K562 (cell line): ENCODE data around the gene ZNF319. TPM values are rescaled to one million over a fixed set of nuclear protein-coding genes. Genes with fewer than 3 reads are reported as not detected.
A peak's percentile ranks its signal among the peaks of the same experiment; 100 is the strongest.

Experiments used
- CAMTA2 ChIP-seq: fragments of 250-450 bp; sonication (Bioruptor Pico); conservative IDR thresholded peaks from 2 replicates; pipeline ENCODE4 v1.5.1; 2022
- CREM ChIP-seq: IDR thresholded peaks from 2 replicates; pipeline ENCODE4 v1.6.1; 2014; ENCODE audit warnings: antibody characterized with exemption, low read depth
- FOS ChIP-seq: IDR thresholded peaks from 3 replicates; pipeline ENCODE4 v1.6.1; 2011; ENCODE audit not compliant: insufficient read length; ENCODE audit errors: extremely low read depth
- MTA3 ChIP-seq: fragments of 450-650 bp; formaldehyde crosslinking; IDR thresholded peaks from 2 replicates; pipeline ENCODE4 v1.6.1; 2017; ENCODE audit warnings: mild to moderate bottlenecking, borderline replicate concordance
- NCOA2 ChIP-seq, 2 experiments: fragments of 450-650 bp; IDR thresholded peaks; 2 replicates each; pipeline ENCODE4 v1.6.1; 2018; ENCODE audit warnings: mild to moderate bottlenecking in 2 of 2, moderate library complexity in 1 of 2; ENCODE audit not compliant: partially characterized antibody in 2 of 2
- POLR3G ChIP-seq: IDR thresholded peaks from 2 replicates; pipeline ENCODE4 v1.6.1; 2011; ENCODE audit not compliant: insufficient read length, insufficient replicate concordance; ENCODE audit errors: extremely low read depth
- RFX5 ChIP-seq: IDR thresholded peaks from 2 replicates; pipeline ENCODE4 v1.6.1; 2011; ENCODE audit warnings: low read depth, mild to moderate bottlenecking, improper control_type of control experiment, low read length
- SMAD1 ChIP-seq: fragments of 150-350 bp; IDR thresholded peaks from 2 replicates; pipeline ENCODE4 v1.6.1; 2014; ENCODE audit warnings: low read length, low read depth; ENCODE audit not compliant: partially characterized antibody
- TBP ChIP-seq: optimal IDR thresholded peaks from 2 replicates; pipeline ENCODE3; 2011; ENCODE audit warnings: low read depth, low read length, improper control_type of control experiment
- TCF7L2 ChIP-seq: fragments of 150-350 bp; IDR thresholded peaks from 2 replicates; pipeline ENCODE4 v1.6.1; 2016; ENCODE audit warnings: low read depth, mild to moderate bottlenecking, low read length, moderate library complexity
- TEAD2 ChIP-seq: fragments of 450-650 bp; IDR thresholded peaks from 2 replicates; pipeline ENCODE4 v1.6.1; 2016; ENCODE audit warnings: missing genetic modification characterization, control low read depth, missing compliant biosample characterization
- TFAM ChIP-seq: fragments of 250-450 bp; sonication (Bioruptor Pico); conservative IDR thresholded peaks from 2 replicates; pipeline ENCODE4 v1.5.0; 2021; ENCODE audit warnings: mild to moderate bottlenecking, moderate library complexity
- ZBTB1 ChIP-seq: sonication (generic); formaldehyde crosslinking; IDR thresholded peaks from 2 replicates; pipeline ENCODE4 v1.8.1; 2023; ENCODE audit warnings: missing genetic modification reagents, low read depth, mild to moderate bottlenecking, borderline replicate concordance
- ZBTB17 ChIP-seq: fragments of 450-650 bp; formaldehyde crosslinking; IDR thresholded peaks from 2 replicates; pipeline ENCODE4 v1.4.0; 2020; ENCODE audit warnings: mild to moderate bottlenecking
- ZNF184 ChIP-seq: sonication (generic); formaldehyde crosslinking; IDR thresholded peaks from 2 replicates; pipeline ENCODE4 v1.5.0; 2020; ENCODE audit warnings: missing genetic modification reagents
- ZNF57 ChIP-seq: fragments of 450-650 bp; formaldehyde crosslinking; IDR thresholded peaks from 2 replicates; pipeline ENCODE4 v1.4.0; 2020; ENCODE audit warnings: mild to moderate bottlenecking, moderate library complexity
- ZNF830 ChIP-seq: fragments of 250-450 bp; sonication (Bioruptor Pico); IDR thresholded peaks from 2 replicates; pipeline ENCODE4 v1.5.0; 2021; ENCODE audit warnings: mild to moderate bottlenecking
- ZSCAN29 ChIP-seq: fragments of 450-650 bp; IDR thresholded peaks from 2 replicates; pipeline ENCODE4 v1.6.1; 2017
- polyA plus RNA-seq, 8 experiments: library from polyadenylated mRNA; depleted of rRNA in 4 of 8; stranded (reverse) in 5 of 8; unstranded in 3 of 8; fragments of >200 nt; fragmentation: Nextera tagmentation in 2 of 8; fragmentation: Illumina TruSeq in 1 of 8; extraction: Ambion mirVana in 2 of 8; extraction: Trizol in 1 of 8; gene quantifications; 2 replicates each; pipeline versions ENCODE4 v1.2.1 to v1.2.3, GENCODE V29; 2011 to 2014; ENCODE audit warnings: inconsistent platforms in 1 of 8, missing spikeins in 1 of 8
- total RNA-seq, 7 experiments: library from RNA; depleted of rRNA in 6 of 7; stranded (reverse); fragments of >200 nt in 6 of 7; fragmentation: Illumina TruSeq in 2 of 7; extraction: Trizol in 2 of 7; gene quantifications; 2 replicates each; pipeline versions ENCODE4 v1.2.1 to v1.2.3, GENCODE V29; 2011 to 2021; ENCODE audit warnings: low replicate concordance in 1 of 7
- TF ChIP-seq, protein P1 (sequence below): sonication (generic); formaldehyde crosslinking; IDR thresholded peaks from 2 replicates; pipeline ENCODE4 v1.8.0; 2022; ENCODE audit warnings: mild to moderate bottlenecking, missing genetic modification reagents
- TF ChIP-seq, protein P2 (sequence below): fragments of 450-650 bp; formaldehyde crosslinking; IDR thresholded peaks from 2 replicates; pipeline ENCODE4 v1.4.0; 2020; ENCODE audit warnings: mild to moderate bottlenecking, moderate library complexity
- TF ChIP-seq, protein P3 (sequence below): fragments of 250-450 bp; sonication (Bioruptor Pico); IDR thresholded peaks from 2 replicates; pipeline ENCODE4 v1.8.0; 2021; ENCODE audit warnings: borderline replicate concordance, mild to moderate bottlenecking, moderate library complexity; ENCODE audit not compliant: poor library complexity, severe bottlenecking
- TF ChIP-seq, protein P4 (sequence below): fragments of 250-450 bp; sonication (Bioruptor Pico); IDR thresholded peaks from 2 replicates; pipeline ENCODE4 v1.8.0; 2022; ENCODE audit warnings: moderate library complexity, mild to moderate bottlenecking, inconsistent platforms

Gene ZNF319
- total and polyA plus RNA-seq, 9 of the 15 experiments (the other 6 are each of a cell fraction or from before 2014, with no cell fraction given), result 0.20 to 5.7 (median 1.4) TPM

DNA sequence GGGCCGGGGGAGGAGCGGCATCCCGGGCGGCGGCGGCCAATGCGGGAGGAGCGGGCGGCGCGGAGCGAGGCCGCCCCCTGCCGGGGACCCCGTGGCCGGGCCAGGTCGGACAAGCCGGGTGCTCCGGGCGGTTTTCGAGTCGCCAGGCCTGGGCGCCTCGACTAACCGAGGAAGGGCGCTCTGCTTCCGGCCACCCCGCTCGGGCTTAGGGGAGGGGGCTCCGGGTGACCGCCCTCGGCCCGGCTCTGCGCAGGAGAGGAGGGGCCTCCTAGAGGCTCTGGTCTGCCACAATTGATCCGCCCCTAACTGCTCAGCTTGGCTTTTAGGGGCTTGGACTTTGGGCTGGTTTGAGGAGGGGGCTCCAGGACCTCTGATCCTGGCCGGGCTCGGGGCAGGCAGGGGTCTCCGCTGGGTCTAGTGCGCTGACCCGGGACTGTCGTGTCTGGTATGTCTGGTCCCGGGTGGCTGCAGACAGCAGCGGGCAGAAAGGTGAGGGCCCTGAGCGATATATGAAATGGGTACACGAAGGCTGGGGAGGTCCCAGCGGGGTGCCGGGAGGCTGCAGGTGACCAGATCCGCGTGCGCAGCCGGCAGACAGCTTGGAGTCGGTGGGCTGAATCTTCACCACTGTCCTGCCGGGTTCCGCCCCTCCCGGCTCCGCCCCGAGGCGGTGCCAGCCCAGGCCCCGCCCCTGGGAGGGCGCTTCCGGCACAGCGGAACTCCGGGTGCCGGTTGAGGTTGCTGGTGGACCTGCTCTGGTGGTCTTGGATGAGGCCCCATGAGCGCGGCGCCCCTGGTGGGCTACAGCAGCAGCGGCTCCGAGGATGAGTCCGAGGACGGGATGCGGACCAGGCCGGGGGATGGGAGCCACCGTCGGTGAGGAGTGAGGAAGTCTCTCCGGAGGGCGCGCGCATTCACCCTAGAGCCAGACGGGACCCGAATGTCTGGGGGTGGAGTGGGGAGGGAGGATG, 519 bp upstream of the ZNF319 start, which contains the start of gene USB1 (continued):
- TF ChIP-seq TCF7L2, result no peak
- TF ChIP-seq NCOA2 (IDR thresholded peaks at IDR 0.05; ENCODE audit: partially characterized antibody in 2 of 2), result no peak
- no peak for TF ChIP-seq ZNF57 (CRISPR knock-in tag)
- peak; percentile 60 for TF ChIP-seq MTA3
- 0 out of 2 replicates have a peak, but pooled peaks have one; percentile 60 for TF ChIP-seq ZNF830 (CRISPR knock-in tag)
- no peak for TF ChIP-seq POLR3G
- no peak for TF ChIP-seq FOS
- no peak for TF ChIP-seq ZSCAN29
- no peak for TF ChIP-seq TEAD2 (tag)
- TF ChIP-seq, protein P1, sequence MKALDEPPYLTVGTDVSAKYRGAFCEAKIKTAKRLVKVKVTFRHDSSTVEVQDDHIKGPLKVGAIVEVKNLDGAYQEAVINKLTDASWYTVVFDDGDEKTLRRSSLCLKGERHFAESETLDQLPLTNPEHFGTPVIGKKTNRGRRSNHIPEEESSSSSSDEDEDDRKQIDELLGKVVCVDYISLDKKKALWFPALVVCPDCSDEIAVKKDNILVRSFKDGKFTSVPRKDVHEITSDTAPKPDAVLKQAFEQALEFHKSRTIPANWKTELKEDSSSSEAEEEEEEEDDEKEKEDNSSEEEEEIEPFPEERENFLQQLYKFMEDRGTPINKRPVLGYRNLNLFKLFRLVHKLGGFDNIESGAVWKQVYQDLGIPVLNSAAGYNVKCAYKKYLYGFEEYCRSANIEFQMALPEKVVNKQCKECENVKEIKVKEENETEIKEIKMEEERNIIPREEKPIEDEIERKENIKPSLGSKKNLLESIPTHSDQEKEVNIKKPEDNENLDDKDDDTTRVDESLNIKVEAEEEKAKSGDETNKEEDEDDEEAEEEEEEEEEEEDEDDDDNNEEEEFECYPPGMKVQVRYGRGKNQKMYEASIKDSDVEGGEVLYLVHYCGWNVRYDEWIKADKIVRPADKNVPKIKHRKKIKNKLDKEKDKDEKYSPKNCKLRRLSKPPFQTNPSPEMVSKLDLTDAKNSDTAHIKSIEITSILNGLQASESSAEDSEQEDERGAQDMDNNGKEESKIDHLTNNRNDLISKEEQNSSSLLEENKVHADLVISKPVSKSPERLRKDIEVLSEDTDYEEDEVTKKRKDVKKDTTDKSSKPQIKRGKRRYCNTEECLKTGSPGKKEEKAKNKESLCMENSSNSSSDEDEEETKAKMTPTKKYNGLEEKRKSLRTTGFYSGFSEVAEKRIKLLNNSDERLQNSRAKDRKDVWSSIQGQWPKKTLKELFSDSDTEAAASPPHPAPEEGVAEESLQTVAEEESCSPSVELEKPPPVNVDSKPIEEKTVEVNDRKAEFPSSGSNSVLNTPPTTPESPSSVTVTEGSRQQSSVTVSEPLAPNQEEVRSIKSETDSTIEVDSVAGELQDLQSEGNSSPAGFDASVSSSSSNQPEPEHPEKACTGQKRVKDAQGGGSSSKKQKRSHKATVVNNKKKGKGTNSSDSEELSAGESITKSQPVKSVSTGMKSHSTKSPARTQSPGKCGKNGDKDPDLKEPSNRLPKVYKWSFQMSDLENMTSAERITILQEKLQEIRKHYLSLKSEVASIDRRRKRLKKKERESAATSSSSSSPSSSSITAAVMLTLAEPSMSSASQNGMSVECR (CRISPR knock-in tag), result peak; percentile 59
- no peak for TF ChIP-seq ZBTB1 (CRISPR knock-in tag)
- TF ChIP-seq, protein P2, sequence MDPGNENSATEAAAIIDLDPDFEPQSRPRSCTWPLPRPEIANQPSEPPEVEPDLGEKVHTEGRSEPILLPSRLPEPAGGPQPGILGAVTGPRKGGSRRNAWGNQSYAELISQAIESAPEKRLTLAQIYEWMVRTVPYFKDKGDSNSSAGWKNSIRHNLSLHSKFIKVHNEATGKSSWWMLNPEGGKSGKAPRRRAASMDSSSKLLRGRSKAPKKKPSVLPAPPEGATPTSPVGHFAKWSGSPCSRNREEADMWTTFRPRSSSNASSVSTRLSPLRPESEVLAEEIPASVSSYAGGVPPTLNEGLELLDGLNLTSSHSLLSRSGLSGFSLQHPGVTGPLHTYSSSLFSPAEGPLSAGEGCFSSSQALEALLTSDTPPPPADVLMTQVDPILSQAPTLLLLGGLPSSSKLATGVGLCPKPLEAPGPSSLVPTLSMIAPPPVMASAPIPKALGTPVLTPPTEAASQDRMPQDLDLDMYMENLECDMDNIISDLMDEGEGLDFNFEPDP (CRISPR knock-in tag), result no peak
- TF ChIP-seq CAMTA2 (CRISPR knock-in tag), result no peak
- TF ChIP-seq, protein P3, sequence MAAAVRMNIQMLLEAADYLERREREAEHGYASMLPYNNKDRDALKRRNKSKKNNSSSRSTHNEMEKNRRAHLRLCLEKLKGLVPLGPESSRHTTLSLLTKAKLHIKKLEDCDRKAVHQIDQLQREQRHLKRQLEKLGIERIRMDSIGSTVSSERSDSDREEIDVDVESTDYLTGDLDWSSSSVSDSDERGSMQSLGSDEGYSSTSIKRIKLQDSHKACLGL (CRISPR knock-in tag), result no peak
- TF ChIP-seq ZNF184, result no peak
- TF ChIP-seq ZBTB17, result no peak
- TF ChIP-seq, protein P4, sequence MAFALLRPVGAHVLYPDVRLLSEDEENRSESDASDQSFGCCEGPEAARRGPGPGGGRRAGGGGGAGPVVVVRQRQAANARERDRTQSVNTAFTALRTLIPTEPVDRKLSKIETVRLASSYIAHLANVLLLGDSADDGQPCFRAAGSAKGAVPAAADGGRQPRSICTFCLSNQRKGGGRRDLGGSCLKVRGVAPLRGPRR (CRISPR knock-in tag), result no peak
- no peak for TF ChIP-seq TFAM
- TF ChIP-seq CREM, result no peak
- peak; percentile 35 for TF ChIP-seq TBP
- no peak for TF ChIP-seq RFX5
- peak; percentile 19 for TF ChIP-seq SMAD1
